Stimulated activated CD4-positive, alpha-beta T cell treated with anti-CD3 and anti-CD28 coated beads, Interleukin-4, amount 100 ng/mL, for 4 hours (primary cell): ENCODE results near the gene DIPK2A.

Experiments used
- DNase-seq, 2 experiments: peaks; one replicate each; pipeline ENCODE4 v3.0.0-alpha.2; 2020

DIPK2A gene, protein sequence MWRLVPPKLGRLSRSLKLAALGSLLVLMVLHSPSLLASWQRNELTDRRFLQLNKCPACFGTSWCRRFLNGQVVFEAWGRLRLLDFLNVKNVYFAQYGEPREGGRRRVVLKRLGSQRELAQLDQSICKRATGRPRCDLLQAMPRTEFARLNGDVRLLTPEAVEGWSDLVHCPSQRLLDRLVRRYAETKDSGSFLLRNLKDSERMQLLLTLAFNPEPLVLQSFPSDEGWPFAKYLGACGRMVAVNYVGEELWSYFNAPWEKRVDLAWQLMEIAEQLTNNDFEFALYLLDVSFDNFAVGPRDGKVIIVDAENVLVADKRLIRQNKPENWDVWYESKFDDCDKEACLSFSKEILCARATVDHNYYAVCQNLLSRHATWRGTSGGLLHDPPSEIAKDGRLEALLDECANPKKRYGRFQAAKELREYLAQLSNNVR

DNA sequence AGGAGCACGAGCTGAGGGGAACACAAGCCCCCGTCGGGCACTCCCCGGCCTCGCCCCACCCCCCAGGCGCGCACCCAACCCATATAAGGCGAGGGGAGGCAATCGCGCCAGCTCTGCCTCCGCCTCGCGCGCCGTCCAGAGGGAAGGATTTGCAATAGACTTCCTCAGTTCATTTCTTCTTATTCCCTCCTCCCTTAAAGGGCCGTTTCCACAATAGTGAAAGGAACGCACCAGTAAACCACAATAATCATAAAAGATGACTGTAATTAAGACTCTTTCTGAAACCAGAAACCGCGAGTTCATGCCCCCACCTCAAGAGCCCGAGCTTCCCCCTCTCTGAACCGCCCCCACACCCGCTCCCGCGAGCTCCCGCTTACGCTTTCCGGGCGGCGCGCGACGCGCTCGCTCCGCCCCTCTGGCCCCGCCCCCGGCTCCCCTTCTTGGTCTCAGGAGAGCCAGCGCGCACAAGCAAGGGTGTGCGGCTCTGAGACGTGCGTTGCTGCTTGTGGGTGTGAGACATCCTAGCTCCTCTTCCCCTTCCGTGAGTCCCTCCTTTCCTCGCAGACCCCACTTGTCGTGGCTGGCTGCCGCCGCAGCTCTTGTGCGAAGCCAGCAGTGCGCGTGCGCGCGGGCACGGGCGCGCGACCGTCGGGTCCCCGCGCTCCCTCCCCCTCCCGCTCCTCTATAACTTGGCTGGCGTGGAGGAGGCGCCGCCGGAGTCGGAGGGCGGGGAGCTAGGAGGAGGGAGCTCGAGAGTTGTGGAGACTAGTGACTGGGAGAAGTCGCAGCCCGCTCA, at the start of gene DIPK2A:
Gene DIPK2A (plus strand): TSS at position 465 of the 796 bp plus-strand sequence. CDS start 510 bp downstream, outside the sequence.
- DNase-seq, result peak; percentile 95 to 96

DNA sequence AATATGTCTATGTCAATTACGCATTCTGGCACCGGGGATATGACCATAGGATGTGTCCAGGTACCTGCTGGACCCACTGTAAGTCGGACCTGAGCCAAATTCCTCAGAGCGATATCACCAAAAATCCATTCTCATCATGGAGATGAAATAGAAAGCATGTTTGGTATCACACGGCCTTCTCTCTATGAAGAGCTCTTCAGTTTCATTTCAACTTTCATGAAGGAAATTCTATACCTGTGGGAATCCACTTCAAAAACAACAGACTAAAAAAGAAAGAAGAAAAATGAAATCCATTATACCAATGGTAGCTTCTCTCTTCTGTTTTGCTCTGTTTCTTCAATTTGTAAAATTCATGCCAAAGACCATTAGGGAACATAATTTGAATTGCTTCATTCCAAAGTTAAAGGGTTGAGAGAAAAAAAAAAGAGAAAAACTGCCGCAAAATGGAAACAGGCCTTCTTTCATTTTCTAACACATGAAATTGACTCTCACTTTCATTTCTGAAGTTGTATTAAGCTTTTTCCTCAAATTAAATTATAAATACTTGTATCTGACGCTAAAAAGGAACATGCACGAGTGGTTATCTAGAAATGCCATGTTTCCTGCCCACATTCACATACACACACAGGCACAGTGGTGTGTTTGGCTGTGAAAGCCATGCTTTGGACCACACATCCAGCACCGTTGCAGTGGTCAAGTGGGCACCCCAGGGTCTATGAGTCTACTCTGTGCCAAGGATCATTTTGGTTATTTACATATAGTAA, 46.9 kb upstream of the DIPK2A start:
- DNase-seq, result no peak

- DNase-seq, result no peak
Measured at GRCh38 chr3:143928056-143928455, 43.6 kb upstream of the DIPK2A start.

DNA sequence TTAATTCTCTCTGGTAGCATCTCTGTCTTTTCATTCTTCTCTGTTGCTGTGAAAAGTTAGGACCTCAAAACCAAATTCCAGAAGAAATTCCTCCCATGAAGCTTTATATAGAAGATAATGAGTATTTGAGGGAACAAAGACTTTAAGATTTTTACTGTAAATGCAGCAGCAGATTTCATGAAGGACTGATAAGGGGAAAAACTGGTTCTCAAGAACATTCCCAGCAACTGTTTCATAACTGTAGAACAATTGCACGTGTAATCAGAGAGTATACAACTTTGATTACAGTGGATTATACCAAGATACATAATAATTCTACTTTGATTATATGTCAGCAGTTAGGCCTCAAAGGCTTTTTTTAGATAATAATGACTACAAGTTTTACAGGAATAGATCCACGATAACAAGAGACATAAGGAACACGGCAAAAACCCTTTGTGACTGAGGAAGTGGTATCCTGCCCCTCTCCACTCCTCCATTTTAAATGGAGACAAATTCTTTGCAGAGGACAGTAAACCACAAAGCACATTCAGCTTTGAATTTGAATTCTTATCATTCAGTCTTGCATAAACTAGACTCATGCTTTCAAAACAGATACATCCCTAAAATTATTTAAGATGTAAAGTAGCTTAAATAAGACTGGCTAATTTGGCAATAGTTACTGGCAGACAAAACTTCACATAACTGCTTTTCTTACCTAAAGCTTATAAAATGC, 42.9 kb upstream of the DIPK2A start:
- DNase-seq, result no peak

GRCh38 chr3:143934791-143935190, 36.8 kb upstream of the DIPK2A start:
- no peak for DNase-seq

GRCh38 chr3:143935678-143936077, 35.9 kb upstream of the DIPK2A start:
- DNase-seq, result no peak

GRCh38 chr3:143950810-143951209, 20.8 kb upstream of the DIPK2A start:
- DNase-seq, result no peak

GRCh38 chr3:143951351-143951971, 20.2 kb upstream of the DIPK2A start:
- no peak for DNase-seq

GRCh38 chr3:143952569-143953072, 19.0 kb upstream of the DIPK2A start:
- no peak for DNase-seq

DNA sequence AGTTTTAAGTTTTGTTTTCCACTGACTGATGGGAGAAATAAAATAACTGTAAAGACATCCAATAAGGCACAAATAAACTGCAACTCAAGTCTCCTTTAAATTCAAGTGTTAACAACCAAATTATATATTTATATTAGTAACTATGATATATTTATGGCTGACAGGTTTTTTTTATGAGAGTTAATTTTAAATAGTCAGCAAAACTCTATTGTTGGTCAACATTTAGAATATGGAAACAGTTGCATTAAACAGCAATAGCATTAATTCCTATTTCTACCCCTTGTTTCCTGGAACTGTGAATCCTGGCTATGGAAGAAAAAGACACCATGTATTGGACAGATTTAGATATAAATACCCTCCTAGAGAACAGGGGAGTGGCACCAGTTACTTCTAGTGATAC, 16.5 kb upstream of the DIPK2A start:
- no peak for DNase-seq

GRCh38 chr3:143956838-143957237, 14.8 kb upstream of the DIPK2A start:
- DNase-seq, result no peak

- no peak for DNase-seq
Measured at GRCh38 chr3:143957453-143957852, 14.2 kb upstream of the DIPK2A start.

GRCh38 chr3:143958966-143959365, 12.7 kb upstream of the DIPK2A start:
- DNase-seq, result no peak

GRCh38 chr3:143961342-143961741, 10.3 kb upstream of the DIPK2A start:
- no peak for DNase-seq

DNA sequence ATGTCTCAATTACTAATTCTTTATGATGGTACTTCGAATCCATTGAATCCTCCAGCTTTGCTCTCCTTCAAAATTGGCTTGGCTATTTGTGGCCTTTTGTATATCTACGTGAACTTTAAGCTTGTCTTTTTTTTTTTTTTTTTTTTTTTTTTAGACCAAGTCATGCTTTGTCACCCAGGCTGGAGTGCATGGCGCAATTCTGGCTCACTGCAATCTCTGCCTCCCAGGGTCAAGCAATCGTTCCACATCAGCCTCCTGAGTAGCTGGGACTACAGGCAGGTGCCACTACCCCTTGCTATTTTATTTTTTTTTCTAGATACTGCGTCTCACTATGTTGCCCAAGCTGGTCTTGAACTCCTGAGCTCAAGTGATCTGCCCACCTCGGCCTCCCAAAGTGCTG, 7.7 kb upstream of the DIPK2A start:
- DNase-seq, result no peak

GRCh38 chr3:143970773-143971358, 757 bp upstream of the DIPK2A start:
- DNase-seq, result peak; percentile 35 to 38

GRCh38 chr3:143972155-143972504, 507 bp downstream of the DIPK2A start:
- DNase-seq, result no peak

DNA sequence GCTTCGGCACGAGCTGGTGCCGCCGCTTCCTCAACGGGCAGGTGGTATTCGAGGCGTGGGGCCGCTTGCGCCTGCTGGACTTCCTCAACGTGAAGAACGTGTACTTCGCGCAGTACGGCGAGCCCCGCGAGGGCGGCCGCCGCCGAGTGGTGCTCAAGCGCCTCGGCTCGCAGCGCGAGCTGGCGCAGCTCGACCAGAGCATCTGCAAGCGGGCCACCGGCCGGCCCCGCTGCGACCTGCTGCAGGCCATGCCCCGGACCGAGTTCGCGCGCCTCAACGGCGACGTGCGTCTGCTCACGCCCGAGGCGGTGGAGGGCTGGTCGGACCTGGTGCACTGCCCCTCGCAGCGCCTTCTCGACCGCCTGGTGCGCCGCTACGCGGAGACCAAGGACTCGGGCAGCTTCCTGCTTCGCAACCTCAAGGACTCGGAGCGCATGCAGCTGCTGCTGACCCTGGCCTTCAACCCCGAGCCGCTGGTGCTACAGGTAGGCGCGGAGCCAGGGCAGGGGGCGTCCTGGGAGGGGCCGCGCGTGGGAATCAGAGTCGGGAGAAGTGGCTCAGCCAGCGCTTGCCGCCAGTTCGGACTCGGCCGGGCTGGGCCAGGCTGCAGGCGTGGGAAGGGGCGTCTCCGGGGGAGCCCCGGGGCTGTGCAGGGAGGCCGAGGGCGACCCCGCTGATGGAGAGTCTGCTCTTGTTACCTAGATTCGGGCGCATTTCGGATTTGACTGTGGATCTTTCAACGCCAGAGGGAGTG, 1.1 kb downstream of the DIPK2A start:
- DNase-seq, result peak; percentile 44 to 51

- DNase-seq, result peak in 1 of 2 experiments; percentile 56
Measured at GRCh38 chr3:143973259-143974021, 1.8 kb downstream of the DIPK2A start.
